Measurements from ENCODE around the gene ITPR3. TPM values are rescaled to one million over a fixed set of nuclear protein-coding genes. Genes with fewer than 3 reads are reported as not detected.

The ITPR3 gene
- total and polyA plus RNA-seq, 5 donors, result 4.7 to 9.1 (median 6.4) TPM

GRCh38 chr6:33600761-33601160 lies 20.4 kb upstream of the ITPR3 start:
- Histone ChIP-seq H3K4me3 (ENCODE audit: low read length) (no peak overlapping the region), H3K27me3 (ENCODE audit: control insufficient read depth, insufficient read depth) (no peaks in the 10 kb centered on the region), H3K4me1 (ENCODE audit: control insufficient read depth, insufficient read depth, low read length) (no peaks in the 10 kb centered on the region), H3K27ac (ENCODE audit: low read length) (no peak overlapping the region), H3K9me3 (ENCODE audit: control insufficient read depth, low read length) (no peaks in the 10 kb centered on the region)
- no peak for ATAC-seq
- intact Hi-C loops (cut with DNase I), result no loop called here
- DNase-seq, result no peak
- WGBS, result 91% methylated on average over 6 of the region's 6 CpGs

- DNase-seq (no peak), ATAC-seq (no peak)
- 11% methylated on average over 2 of the region's 2 CpGs for WGBS
- Histone ChIP-seq H3K4me1 (ENCODE audit: control insufficient read depth, insufficient read depth, low read length) (no peaks in the 10 kb centered on the region), H3K9me3 (ENCODE audit: control insufficient read depth, low read length) (no peaks in the 10 kb centered on the region), H3K4me3 (ENCODE audit: low read length) (no peak overlapping the region), H3K27ac (ENCODE audit: low read length) (no peak overlapping the region), H3K27me3 (ENCODE audit: control insufficient read depth, insufficient read depth) (no peaks in the 10 kb centered on the region)
- intact Hi-C loops (cut with DNase I), result no loop called here
Observed at GRCh38 chr6:33602180-33602579, 18.9 kb upstream of the ITPR3 start.

- Histone ChIP-seq H3K27me3 (ENCODE audit: control insufficient read depth, insufficient read depth) (no peaks in the 10 kb centered on the region), H3K4me3 (ENCODE audit: low read length) (no peak overlapping the region), H3K4me1 (ENCODE audit: control insufficient read depth, insufficient read depth, low read length) (peaks cover 8% of the 10 kb centered on the region), H3K9me3 (ENCODE audit: control insufficient read depth, low read length) (no peaks in the 10 kb centered on the region), H3K27ac (ENCODE audit: low read length) (no peak overlapping the region)
- intact Hi-C loops (cut with DNase I), result no loop called here
- DNase-seq (no peak), ATAC-seq (no peak)
- WGBS, result 89% methylated on average over 4 of the region's 4 CpGs
Observed at GRCh38 chr6:33604941-33605854, 15.9 kb upstream of the ITPR3 start.

- intact Hi-C loops (cut with DNase I), result no loop called here
- H3K9me3 ChIP-seq (ENCODE audit: control insufficient read depth, low read length), result no peaks in the 10 kb centered on the region
- no peaks in the 10 kb centered on the region for H3K27me3 ChIP-seq (ENCODE audit: control insufficient read depth, insufficient read depth)
- no peak for DNase-seq
- H3K4me1 ChIP-seq (ENCODE audit: control insufficient read depth, insufficient read depth, low read length), result peaks cover 10% of the 10 kb centered on the region
- H3K4me3 ChIP-seq (ENCODE audit: low read length), result no peak overlapping the region
- no peak for ATAC-seq
- no peak overlapping the region for H3K27ac ChIP-seq (ENCODE audit: low read length)
- WGBS, result 93% methylated on average over 2 of the region's 2 CpGs
Observed at GRCh38 chr6:33606642-33607041, 14.5 kb upstream of the ITPR3 start.

- Histone ChIP-seq H3K4me1 (ENCODE audit: control insufficient read depth, insufficient read depth, low read length) (peaks cover 10% of the 10 kb centered on the region), H3K4me3 (ENCODE audit: low read length) (no peak overlapping the region), H3K9me3 (ENCODE audit: control insufficient read depth, low read length) (no peaks in the 10 kb centered on the region), H3K27ac (ENCODE audit: low read length) (no peak overlapping the region), H3K27me3 (ENCODE audit: control insufficient read depth, insufficient read depth) (no peaks in the 10 kb centered on the region)
- ATAC-seq, result no peak
- DNase-seq, result no peak
- intact Hi-C loops (cut with DNase I), result no loop called here
- 70% methylated on average over 8 of the region's 8 CpGs for WGBS
Observed at GRCh38 chr6:33607126-33607783, 13.9 kb upstream of the ITPR3 start.

- DNase-seq (no peak), ATAC-seq (no peak)
- WGBS, result 79% methylated on average over 5 of the region's 5 CpGs
- Histone ChIP-seq H3K9me3 (ENCODE audit: control insufficient read depth, low read length) (no peaks in the 10 kb centered on the region), H3K4me1 (ENCODE audit: control insufficient read depth, insufficient read depth, low read length) (peaks cover 10% of the 10 kb centered on the region), H3K27me3 (ENCODE audit: control insufficient read depth, insufficient read depth) (no peaks in the 10 kb centered on the region), H3K27ac (ENCODE audit: low read length) (no peak overlapping the region), H3K4me3 (ENCODE audit: low read length) (no peak overlapping the region)
- intact Hi-C loops (cut with DNase I), result no loop called here
Observed at GRCh38 chr6:33607784-33608161, 13.3 kb upstream of the ITPR3 start.

GRCh38 chr6:33609019-33609418 lies 12.1 kb upstream of the ITPR3 start:
- intact Hi-C loops (cut with DNase I), result no loop called here
- DNase-seq, result no peak
- H3K27ac ChIP-seq (ENCODE audit: low read length), result no peak overlapping the region
- H3K4me3 ChIP-seq (ENCODE audit: low read length), result no peak overlapping the region
- no peaks in the 10 kb centered on the region for H3K9me3 ChIP-seq (ENCODE audit: control insufficient read depth, low read length)
- H3K4me1 ChIP-seq (ENCODE audit: control insufficient read depth, insufficient read depth, low read length), result peaks cover 10% of the 10 kb centered on the region
- H3K27me3 ChIP-seq (ENCODE audit: control insufficient read depth, insufficient read depth), result no peaks in the 10 kb centered on the region
- no peak for ATAC-seq
- WGBS, result 61% methylated on average over 3 of the region's 3 CpGs

- WGBS, result 18% methylated on average over 6 of the region's 6 CpGs
- peaks cover 10% of the 10 kb centered on the region for H3K4me1 ChIP-seq (ENCODE audit: control insufficient read depth, insufficient read depth, low read length)
- H3K4me3 ChIP-seq (ENCODE audit: low read length), result no peak overlapping the region
- H3K27ac ChIP-seq (ENCODE audit: low read length), result peak overlapping the region; percentile 68
- ATAC-seq (peak; percentile 74 to 87), DNase-seq (peak; percentile 84 to 86 (median 85))
- H3K27me3 ChIP-seq (ENCODE audit: control insufficient read depth, insufficient read depth), result no peaks in the 10 kb centered on the region
- H3K9me3 ChIP-seq (ENCODE audit: control insufficient read depth, low read length), result no peaks in the 10 kb centered on the region
- intact Hi-C loops (cut with DNase I), result no loop called here
Observed at GRCh38 chr6:33609528-33609927, 11.6 kb upstream of the ITPR3 start.

- DNase-seq, result peak in 1 of 3 donors; percentile 39
- Histone ChIP-seq H3K9me3 (ENCODE audit: control insufficient read depth, low read length) (no peaks in the 10 kb centered on the region), H3K27me3 (ENCODE audit: control insufficient read depth, insufficient read depth) (no peaks in the 10 kb centered on the region), H3K4me1 (ENCODE audit: control insufficient read depth, insufficient read depth, low read length) (peaks cover 10% of the 10 kb centered on the region), H3K27ac (ENCODE audit: low read length) (peak overlapping the region; percentile 68), H3K4me3 (ENCODE audit: low read length) (no peak overlapping the region)
- 51% methylated on average over 4 of the region's 4 CpGs for WGBS
- peak; percentile 44 to 85 for ATAC-seq
- intact Hi-C loops (cut with DNase I), result no loop called here
Observed at GRCh38 chr6:33610067-33610466, 11.1 kb upstream of the ITPR3 start.

- Histone ChIP-seq H3K4me1 (ENCODE audit: control insufficient read depth, insufficient read depth, low read length) (peaks cover 10% of the 10 kb centered on the region), H3K9me3 (ENCODE audit: control insufficient read depth, low read length) (no peaks in the 10 kb centered on the region), H3K27ac (ENCODE audit: low read length) (peak overlapping the region; percentile 68), H3K27me3 (ENCODE audit: control insufficient read depth, insufficient read depth) (no peaks in the 10 kb centered on the region), H3K4me3 (ENCODE audit: low read length) (no peak overlapping the region)
- DNase-seq (peak; percentile 64 to 72 (median 71)), ATAC-seq (peak; percentile 18 to 22)
- intact Hi-C loops (cut with DNase I), result no loop called here
- WGBS, result 75% methylated on average over 22 of the region's 22 CpGs
Observed at GRCh38 chr6:33610779-33611732, 10.1 kb upstream of the ITPR3 start.
